Heart left ventricle (tissue), 16 donors: ENCODE measurements around the gene KCNAB1. TPM values are rescaled to one million over a fixed set of nuclear protein-coding genes. Genes with fewer than 3 reads are reported as not detected.

ENCODE experiments used
- ATAC-seq, 4 donors: fragments of 200-7000 bp; cut with Tn5 transposase; one replicate each; pipeline ENCODE4 v1.9.1; 2020 to 2022; ENCODE audit warnings: moderate library complexity in 4 of 4, mild to moderate bottlenecking in 3 of 4, moderate number of reproducible peaks in 1 of 4
- DNase-seq, 5 donors: peaks; one replicate each; pipeline ENCODE4 v3.0.0-alpha.2; 2020
- H3K27ac ChIP-seq, 12 donors: fragments of 200-600 bp; sonication (generic) in 4 of 12; one replicate each; pipeline versions ENCODE4 v1.5.0 to v1.8.0; 2016 to 2022; ENCODE audit warnings: mild to moderate bottlenecking in 2 of 12
- H3K27me3 ChIP-seq, 9 donors: fragments of 200-600 bp; sonication (generic) in 2 of 9; one replicate each; pipeline versions ENCODE4 v1.5.1 to v1.8.0; 2016 to 2022; ENCODE audit warnings: mild to moderate bottlenecking in 3 of 9
- H3K36me3 ChIP-seq, 9 donors: fragments of 200-600 bp; sonication (generic) in 2 of 9; one replicate each; pipeline versions ENCODE4 v1.5.0 to v1.8.0; 2018 to 2022; ENCODE audit warnings: mild to moderate bottlenecking in 2 of 9
- H3K4me1 ChIP-seq, 12 donors: fragments of 200-600 bp; sonication (generic) in 4 of 12; one replicate each; pipeline versions ENCODE4 v1.5.0 to v1.8.0; 2016 to 2022; ENCODE audit warnings: mild to moderate bottlenecking in 3 of 12
- H3K4me3 ChIP-seq, 12 donors: fragments of 200-600 bp; sonication (generic) in 4 of 12; one replicate each; pipeline versions ENCODE4 v1.5.0 to v1.8.0; 2017 to 2022; ENCODE audit warnings: mild to moderate bottlenecking in 9 of 12, moderate library complexity in 4 of 12
- H3K9me3 ChIP-seq, 12 donors: fragments of 200-600 bp; sonication (generic) in 4 of 12; one replicate each; pipeline versions ENCODE4 v1.5.0 to v1.8.0; 2016 to 2022; ENCODE audit warnings: mild to moderate bottlenecking in 1 of 12
- CTCF ChIP-seq, 12 donors: fragments of 200-600 bp; sonication (generic) in 4 of 12; IDR thresholded peaks; one replicate each; pipeline versions ENCODE4 v1.5.0 to v1.8.0; 2018 to 2022; ENCODE audit warnings: antibody characterized with exemption in 12 of 12, mild to moderate bottlenecking in 5 of 12
- POLR2A ChIP-seq, 2 donors: fragments of 450-650 bp; IDR thresholded peaks; one replicate each; pipeline ENCODE4 v1.6.1; 2017; ENCODE audit warnings: antibody characterized with exemption in 2 of 2, mild to moderate bottlenecking in 2 of 2, moderate library complexity in 2 of 2
- WGBS, 4 donors: extraction: QIAGEN DNeasy Blood & Tissue Kit in 2 of 4; methylation state at CpG; one replicate each; pipeline versions ENCODE4 v1.1.5 to v1.1.7; 2013 to 2018; 5-methylcytosine and 5-hydroxymethylcytosine counted together
- intact Hi-C, 10 donors: fragments of 100-400 bp; cut with DNase I; formaldehyde crosslinking; loops; one replicate each; pipeline versions ENCODE4 v1.11.1 to v1.14.2; 2022
- polyA plus RNA-seq, 2 donors: library from polyadenylated mRNA; stranded (reverse); fragments of 200-250 nt; gene quantifications; one replicate each; pipeline ENCODE4 v1.2.3, GENCODE V29; 2013
- total RNA-seq, 9 donors: library from RNA; depleted of rRNA in 2 of 9; stranded (reverse); fragments of >200 nt in 2 of 9; fragmentation: NEBNext Ultra II Directional in 3 of 9; extraction: Animal tissue kit (Norgen Biotek cat#: 25700) in 3 of 9; gene quantifications; one replicate each; pipeline versions ENCODE4 v1.1.0 to v1.2.4, GENCODE V29; 2016 to 2023
- donor health status: ischemic (EF 13 %, LVEDD 7.1; RV severe dilation, severe dysfunction).
- donor health status: healthy with polysubstance abuse.
- donor health status: DM: no; HTN: yes; CAD: no.
- donor health status: DM: no; HTN: no; CAD: no.
- donor health status: ischemic (EF 25% LVEDD 6.9; RV normal size, moderate dysfunction).
- donor health status: ischemic (EF 25% LVEDD 5.7; RV mildly dilated, moderate dysfunction).
- donor health status: healthy.
- donor health status: DM: yes; HTN: yes; CAD: no.
- donor health status: ischemic (EF 35%, LVEDD 5.7; RV mildly dilated, moderate dysfunction).
- donor health status: nonischemic (EF 11% LVEDD 7.7; RV severe dilation, severe dysfunction).
- donor health status: DM: yes; HTN: yes; CAD: no.
- donor health status: PGD.
- donor health status: ischemic (EF 29% LVEDD 5.4; RV normal size, mild dysfunction).
- donor health status: nonischemic (EF 23%, LVEDD 6.1; RV moderate dilation, normal function).

KCNAB1 gene
- total and polyA plus RNA-seq, 11 donors, result 1.1 to 3.5 (median 2.3) TPM

- Histone ChIP-seq H3K4me1 (peaks cover 0 to 8% (median 0%) of the 10 kb centered on the region in 12 donors), H3K4me3 (no peak overlapping the region), H3K36me3 (no peaks in the 10 kb centered on the region), H3K27me3 (no peaks in the 10 kb centered on the region), H3K9me3 (no peaks in the 10 kb centered on the region), H3K27ac (no peak overlapping the region)
- ATAC-seq (no peak), DNase-seq (no peak)
- whole genome bisulfite sequencing, 4 donors, result 39 to 51% (median 44%) methylated on average over 4 of the region's 4 CpGs
- intact Hi-C loops, result no loop called here
- TF ChIP-seq POLR2A (IDR thresholded peaks at IDR 0.05) (no peak), CTCF (IDR thresholded peaks at IDR 0.05) (no peak)
Observed at GRCh38 chr3:156102267-156102931, 18.0 kb upstream of the KCNAB1 start.

DNA sequence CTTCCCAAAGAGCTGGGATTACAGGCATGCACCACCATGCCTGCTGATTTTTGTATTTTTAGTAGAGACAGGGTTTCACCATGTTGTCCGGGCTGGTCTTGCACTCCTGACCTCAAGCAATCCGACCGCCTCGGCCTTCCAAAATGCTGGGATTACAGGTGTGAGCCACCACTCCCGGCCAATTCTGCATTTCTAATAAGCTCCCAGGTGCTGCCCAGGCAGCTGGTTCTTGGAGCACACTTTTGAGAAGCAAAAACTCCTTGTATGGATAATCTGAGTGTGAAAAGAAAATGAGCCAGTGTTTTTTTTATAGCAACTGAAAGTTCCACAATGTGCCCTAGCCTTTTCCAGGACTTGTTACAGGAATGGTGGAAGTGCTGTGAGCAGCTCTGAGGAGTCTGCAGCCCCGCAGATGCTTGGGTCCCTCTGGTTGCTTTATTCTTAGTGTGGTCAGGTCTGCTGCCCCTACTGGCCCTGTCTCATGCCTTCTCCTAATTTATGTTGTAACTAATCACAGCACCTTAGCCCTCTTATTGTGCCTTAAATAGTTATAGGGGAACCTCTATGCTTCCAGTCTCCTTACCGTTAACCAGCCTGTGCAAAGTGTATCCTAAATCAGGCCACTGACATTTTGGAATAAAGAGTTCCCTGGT is 13.5 kb upstream of the KCNAB1 start:
- 86 to 91% (median 89%) methylated on average over 7 of the region's 7 CpGs for WGBS, 4 donors
- ATAC-seq (no peak), DNase-seq (no peak)
- Histone ChIP-seq H3K9me3 (no peaks in the 10 kb centered on the region), H3K4me1 (peaks cover 0 to 22% (median 8%) of the 10 kb centered on the region in 12 donors), H3K27me3 (no peaks in the 10 kb centered on the region), H3K4me3 (no peak overlapping the region), H3K36me3 (no peaks in the 10 kb centered on the region), H3K27ac (no peak overlapping the region)
- no peak for TF ChIP-seq POLR2A (IDR thresholded peaks at IDR 0.05)
- peak in 2 of 12 donors; percentile 4 to 9 for TF ChIP-seq CTCF (IDR thresholded peaks at IDR 0.05)
- intact Hi-C loops, result no loop called here

DNA sequence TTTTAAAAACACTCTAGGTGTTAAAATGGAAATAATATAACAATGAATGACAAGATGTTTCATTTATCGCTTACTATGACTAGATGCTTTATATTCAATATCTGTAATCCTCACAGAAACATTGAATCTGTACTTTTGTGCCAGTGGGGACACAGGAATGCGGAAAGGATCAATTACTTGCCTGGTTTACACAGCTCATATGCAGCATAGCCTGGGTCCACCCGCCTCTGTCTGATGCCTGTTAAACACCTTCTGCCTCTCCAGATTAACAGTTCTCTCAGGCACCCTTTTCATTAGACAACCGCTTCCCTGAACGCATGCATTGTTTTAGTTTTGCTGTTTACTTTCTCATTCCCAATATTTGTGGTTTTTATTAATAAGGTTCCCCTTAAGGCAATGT is 12.9 kb upstream of the KCNAB1 start:
- 92 to 96% (median 95%) methylated on average over 5 of the region's 5 CpGs for WGBS, 4 donors
- TF ChIP-seq POLR2A (IDR thresholded peaks at IDR 0.05) (no peak), CTCF (IDR thresholded peaks at IDR 0.05) (no peak)
- H3K36me3 ChIP-seq, result no peaks in the 10 kb centered on the region
- DNase-seq (no peak), ATAC-seq (no peak)
- intact Hi-C loops, result no loop called here
- no peak overlapping the region for H3K27ac ChIP-seq
- peaks cover 0 to 16% (median 8%) of the 10 kb centered on the region in 12 donors for H3K4me1 ChIP-seq
- no peak overlapping the region for H3K4me3 ChIP-seq
- H3K27me3 ChIP-seq, result no peaks in the 10 kb centered on the region
- H3K9me3 ChIP-seq, result no peaks in the 10 kb centered on the region

DNA sequence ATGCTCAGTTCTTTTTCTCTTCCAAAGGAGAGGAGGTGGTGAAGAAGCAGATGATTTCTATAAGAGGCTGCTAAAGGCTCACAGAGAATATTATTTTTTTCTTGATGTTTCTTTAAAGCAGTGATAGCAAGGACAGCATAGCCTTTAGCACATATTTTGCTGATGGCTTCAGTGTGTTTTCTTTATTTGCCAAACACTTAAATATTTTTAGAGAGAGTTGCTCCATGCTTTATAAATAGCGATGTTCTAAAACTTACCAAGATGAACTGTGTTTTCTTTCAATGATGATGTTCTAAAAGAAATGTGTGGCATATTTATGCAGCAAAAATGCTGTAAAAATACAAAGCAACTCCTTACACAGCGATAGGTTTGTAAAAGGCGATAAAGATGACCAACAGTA is 11.8 kb upstream of the KCNAB1 start:
- no peaks in the 10 kb centered on the region for H3K27me3 ChIP-seq
- H3K4me3 ChIP-seq, result no peak overlapping the region
- DNase-seq, result no peak
- no peaks in the 10 kb centered on the region for H3K9me3 ChIP-seq
- no peak overlapping the region for H3K27ac ChIP-seq
- 72 to 86% (median 78%) methylated on average over 3 of the region's 3 CpGs for WGBS, 4 donors
- intact Hi-C loops, result no loop called here
- no peaks in the 10 kb centered on the region for H3K36me3 ChIP-seq
- TF ChIP-seq POLR2A (IDR thresholded peaks at IDR 0.05) (no peak), CTCF (IDR thresholded peaks at IDR 0.05) (no peak)
- H3K4me1 ChIP-seq, result peaks cover 0 to 16% (median 8%) of the 10 kb centered on the region in 12 donors
- no peak for ATAC-seq
